Hepatocyte (in vitro differentiated cells): ENCODE data around the gene TTC32. TPM values are rescaled to one million over a fixed set of nuclear protein-coding genes. Genes with fewer than 3 reads are reported as not detected.

Experiments
- DNase-seq: peaks from one replicate; pipeline ENCODE4 v3.0.0-alpha.2; 2016; ENCODE audit warnings: low spot score
- H2AFZ ChIP-seq: fragments of 200-600 bp; sonication (generic); 2 replicates; pipeline ENCODE4 v1.6.0; 2016; ENCODE audit warnings: antibody characterized with exemption, mild to moderate bottlenecking
- H3K27ac ChIP-seq: fragments of 200-600 bp; sonication (generic); 2 replicates; pipeline ENCODE4 v1.5.1; 2016; ENCODE audit warnings: mild to moderate bottlenecking
- H3K27me3 ChIP-seq: fragments of 200-600 bp; sonication (generic); 2 replicates; pipeline ENCODE4 v1.6.1; 2016
- H3K36me3 ChIP-seq: fragments of 200-600 bp; sonication (generic); replicated peaks from 2 replicates; pipeline ENCODE4 v1.5.1; 2016; ENCODE audit warnings: low read depth; ENCODE audit not compliant: insufficient read depth
- H3K4me1 ChIP-seq: fragments of 200-600 bp; sonication (generic); 2 replicates; pipeline ENCODE4 v1.5.1; 2016; ENCODE audit warnings: mild to moderate bottlenecking, moderate library complexity; ENCODE audit not compliant: insufficient read depth
- H3K4me2 ChIP-seq: fragments of 200-600 bp; sonication (generic); 2 replicates; pipeline ENCODE4 v1.6.0; 2016
- H3K4me3 ChIP-seq: fragments of 200-600 bp; sonication (generic); 2 replicates; pipeline ENCODE4 v1.5.1; 2016; ENCODE audit warnings: mild to moderate bottlenecking
- H3K79me2 ChIP-seq: fragments of 200-600 bp; sonication (generic); 2 replicates; pipeline ENCODE4 v1.6.0; 2017; ENCODE audit warnings: mild to moderate bottlenecking
- H3K9me2 ChIP-seq: fragments of 200-600 bp; sonication (generic); replicated peaks from 2 replicates; pipeline ENCODE4 v1.6.0; 2017; ENCODE audit warnings: mild to moderate bottlenecking; ENCODE audit not compliant: insufficient read depth
- H3K9me3 ChIP-seq: fragments of 200-600 bp; sonication (generic); 2 replicates; pipeline ENCODE4 v1.5.1; 2016; ENCODE audit warnings: low read depth, mild to moderate bottlenecking
- H4K20me1 ChIP-seq: fragments of 200-600 bp; sonication (generic); 2 replicates; pipeline ENCODE4 v1.6.0; 2016; ENCODE audit warnings: mild to moderate bottlenecking; ENCODE audit not compliant: insufficient read depth, poor library complexity, severe bottlenecking
- EZH2 ChIP-seq: fragments of 200-600 bp; sonication (generic); IDR thresholded peaks from 2 replicates; pipeline ENCODE4 v1.6.1; 2016; ENCODE audit warnings: antibody characterized with exemption, mild to moderate bottlenecking, borderline replicate concordance
- EZH2phosphoT487 ChIP-seq: fragments of 200-600 bp; sonication (generic); IDR thresholded peaks from one replicate; pipeline ENCODE4 v1.6.1; 2018; ENCODE audit warnings: antibody characterized with exemption, mild to moderate bottlenecking, low read depth, moderate library complexity; ENCODE audit not compliant: unreplicated experiment, severe bottlenecking
- WGBS: methylation state at CpG from one replicate; pipeline ENCODE4 v1.1.6; 2016; ENCODE audit warnings: low lambda C conversion rate; ENCODE audit errors: missing lambda C conversion rate; 5-methylcytosine and 5-hydroxymethylcytosine counted together
- polyA plus RNA-seq: library from polyadenylated mRNA; unstranded; fragments of >200 nt; fragmentation: Nextera tagmentation; extraction: Ambion mirVana; gene quantifications from 2 replicates; pipeline ENCODE4 v1.2.1, GENCODE V29; 2016
- total RNA-seq: library from RNA; depleted of rRNA; stranded (reverse); fragments of >200 nt; gene quantifications from 2 replicates; pipeline ENCODE4 v1.2.3, GENCODE V29; 2014
- TF ChIP-seq, protein P1 (sequence below): fragments of 200-600 bp; sonication (generic); IDR thresholded peaks from 2 replicates; pipeline ENCODE4 v1.5.1; 2016; ENCODE audit warnings: antibody characterized with exemption, mild to moderate bottlenecking; ENCODE audit not compliant: poor library complexity

Gene TTC32
- total and polyA plus RNA-seq, 2 experiments from 2014 or later: 18.4 to 22.4 TPM

- no peak overlapping the region for H3K27ac ChIP-seq
- H3K9me3 ChIP-seq: no peaks in the 10 kb centered on the region
- no peak for DNase-seq
- H2AFZ ChIP-seq: no peak overlapping the region
- no peaks in the 10 kb centered on the region for H3K79me2 ChIP-seq
- H4K20me1 ChIP-seq: no peaks in the 10 kb centered on the region
- no peak overlapping the region for H3K4me2 ChIP-seq
- no peaks in the 10 kb centered on the region for H3K36me3 ChIP-seq
- no peak overlapping the region for H3K4me3 ChIP-seq
- H3K9me2 ChIP-seq: no peaks in the 10 kb centered on the region
- TF ChIP-seq EZH2 (no peak), EZH2phosphoT487 (no peak)
- TF ChIP-seq, protein P1, sequence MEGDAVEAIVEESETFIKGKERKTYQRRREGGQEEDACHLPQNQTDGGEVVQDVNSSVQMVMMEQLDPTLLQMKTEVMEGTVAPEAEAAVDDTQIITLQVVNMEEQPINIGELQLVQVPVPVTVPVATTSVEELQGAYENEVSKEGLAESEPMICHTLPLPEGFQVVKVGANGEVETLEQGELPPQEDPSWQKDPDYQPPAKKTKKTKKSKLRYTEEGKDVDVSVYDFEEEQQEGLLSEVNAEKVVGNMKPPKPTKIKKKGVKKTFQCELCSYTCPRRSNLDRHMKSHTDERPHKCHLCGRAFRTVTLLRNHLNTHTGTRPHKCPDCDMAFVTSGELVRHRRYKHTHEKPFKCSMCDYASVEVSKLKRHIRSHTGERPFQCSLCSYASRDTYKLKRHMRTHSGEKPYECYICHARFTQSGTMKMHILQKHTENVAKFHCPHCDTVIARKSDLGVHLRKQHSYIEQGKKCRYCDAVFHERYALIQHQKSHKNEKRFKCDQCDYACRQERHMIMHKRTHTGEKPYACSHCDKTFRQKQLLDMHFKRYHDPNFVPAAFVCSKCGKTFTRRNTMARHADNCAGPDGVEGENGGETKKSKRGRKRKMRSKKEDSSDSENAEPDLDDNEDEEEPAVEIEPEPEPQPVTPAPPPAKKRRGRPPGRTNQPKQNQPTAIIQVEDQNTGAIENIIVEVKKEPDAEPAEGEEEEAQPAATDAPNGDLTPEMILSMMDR: no peak
- H3K27me3 ChIP-seq: no peaks in the 10 kb centered on the region
- no peaks in the 10 kb centered on the region for H3K4me1 ChIP-seq
- WGBS: 84% methylated on average over 7 of the region's 7 CpGs
These were observed 16.0 kb downstream of the TTC32 start for GRCh38 chr2:19885791-19886190.

GRCh38 chr2:19883971-19884720, 17.6 kb downstream of the TTC32 start:
- Histone ChIP-seq H3K9me3 (no peaks in the 10 kb centered on the region), H3K27ac (no peak overlapping the region), H3K4me1 (no peaks in the 10 kb centered on the region), H4K20me1 (no peaks in the 10 kb centered on the region), H3K4me3 (no peak overlapping the region), H3K4me2 (no peak overlapping the region), H3K36me3 (no peaks in the 10 kb centered on the region), H2AFZ (no peak overlapping the region), H3K79me2 (no peaks in the 10 kb centered on the region), H3K27me3 (no peaks in the 10 kb centered on the region), H3K9me2 (no peaks in the 10 kb centered on the region)
- WGBS: 92% methylated on average over 8 of the region's 8 CpGs
- TF ChIP-seq EZH2 (no peak), EZH2phosphoT487 (no peak)
- TF ChIP-seq, protein P1: no peak
- no peak for DNase-seq

DNA sequence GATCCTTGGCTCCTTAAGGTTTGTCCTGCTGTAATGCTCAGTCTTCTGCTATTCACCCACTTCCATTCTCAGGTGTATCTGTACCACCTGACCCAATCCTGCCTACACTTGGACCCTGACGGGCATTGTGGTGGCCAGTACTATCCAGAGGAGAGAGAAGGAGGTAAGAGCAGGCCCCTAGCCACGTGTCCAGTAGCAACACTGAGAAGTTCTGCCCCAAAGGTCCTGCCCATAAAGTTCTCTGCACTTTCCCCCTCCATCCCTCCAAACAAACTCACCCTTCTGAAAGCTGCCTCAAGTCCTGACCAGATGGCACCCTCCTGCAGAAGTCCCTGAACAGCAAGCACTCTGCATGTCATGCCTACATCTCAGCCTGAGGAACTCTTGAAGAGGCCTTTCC, 18.3 kb downstream of the TTC32 start:
- no peak overlapping the region for H3K27ac ChIP-seq
- no peak for DNase-seq
- H4K20me1 ChIP-seq: no peaks in the 10 kb centered on the region
- H3K4me1 ChIP-seq: no peaks in the 10 kb centered on the region
- H3K79me2 ChIP-seq: no peaks in the 10 kb centered on the region
- H3K36me3 ChIP-seq: no peaks in the 10 kb centered on the region
- no peak overlapping the region for H3K4me3 ChIP-seq
- H3K9me3 ChIP-seq: no peaks in the 10 kb centered on the region
- no peak overlapping the region for H2AFZ ChIP-seq
- TF ChIP-seq EZH2phosphoT487 (no peak), EZH2 (no peak)
- TF ChIP-seq, protein P1: no peak
- H3K4me2 ChIP-seq: no peak overlapping the region
- 65% methylated on average over 2 of the region's 2 CpGs for WGBS
- H3K27me3 ChIP-seq: no peaks in the 10 kb centered on the region
- no peaks in the 10 kb centered on the region for H3K9me2 ChIP-seq
